ENCODE measurements around the gene SNX14. TPM values are rescaled to one million over a fixed set of nuclear protein-coding genes. Genes with fewer than 3 reads are reported as not detected.

SNX14 gene
- total RNA-seq, 1 experiment from 2014 or later, result 84.8 TPM

DNA sequence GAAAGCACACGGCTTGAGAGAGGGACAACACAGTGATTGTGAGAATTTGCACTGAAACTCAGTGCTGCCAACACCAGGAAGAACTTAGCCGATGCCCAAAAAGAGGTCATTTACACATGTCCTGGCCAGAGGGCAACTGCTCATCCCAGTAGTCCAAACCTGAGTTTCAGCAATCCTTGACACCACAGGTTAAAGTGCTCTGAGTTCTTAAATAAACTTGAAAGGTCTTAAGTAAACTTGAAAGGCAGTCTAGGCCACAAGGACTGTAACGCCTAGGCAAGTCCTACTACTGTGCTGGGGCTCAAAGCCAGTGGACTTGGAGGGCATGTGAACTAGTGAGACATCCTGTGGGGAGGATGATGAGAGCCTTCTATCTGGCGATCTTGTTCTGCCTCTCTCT is 14.1 kb downstream of the SNX14 start:
- ChIA-PET CTCF (no interaction called here), POLR2A (no interaction called here), RAD21 (ENCODE audit: low non-redundant PET in 1 of 2, low total read pairs in 2 of 2, uncharacterized antibody in 2 of 2, unreplicated experiment in 2 of 2) (no interaction called here)
- BruUV-seq (replicated peaks), result no TSS peak
- H3K4me2 ChIP-seq (ENCODE audit: low read length), result no peak overlapping the region
- intact Hi-C loops (cut with micrococcal nuclease), result no loop called here
- DNase-seq (ENCODE audit: low read depth, low spot score) (no peak), ATAC-seq (peak; percentile 25; the same call in 1 of the 2 replicates)
- no peaks in the 10 kb centered on the region for H3K9me2 ChIP-seq (ENCODE audit: insufficient read depth)
- no peak overlapping the region for H3K27ac ChIP-seq (ENCODE audit: low read depth, low read length)
- no peak overlapping the region for H3K9ac ChIP-seq (ENCODE audit: low read length)
- no peaks in the 10 kb centered on the region for H3K27me3 ChIP-seq (ENCODE audit: insufficient read depth, low read length)
- peaks cover 0 to 5% of the 10 kb centered on the region in 2 experiments; a peak in 1 of 4 replicates for H3K9me3 ChIP-seq (ENCODE audit: control insufficient read depth in 1 of 2, insufficient read depth in 1 of 2, low read depth in 1 of 2, low read length in 2 of 2)
- H3K4me3 ChIP-seq (replicated peaks in 1 of 2; ENCODE audit: low read depth in 1 of 2, low read length in 2 of 2), result no peak overlapping the region
- TF ChIP-seq RAD21 (IDR thresholded peaks at IDR 0.05; ENCODE audit: low read depth) (no peak), JUND (IDR thresholded peaks at IDR 0.05) (no peak)
- peaks cover 12 to 26% of the 10 kb centered on the region in 2 experiments for H3K4me1 ChIP-seq (ENCODE audit: control insufficient read depth in 1 of 2, insufficient read depth in 2 of 2, low read length in 2 of 2)
- no peaks in the 10 kb centered on the region for H4K20me1 ChIP-seq (ENCODE audit: insufficient read depth)
- no peaks in the 10 kb centered on the region for H3K36me3 ChIP-seq (ENCODE audit: control insufficient read depth in 1 of 2, insufficient read depth in 2 of 2, low read length in 2 of 2)
- H2AFZ ChIP-seq (ENCODE audit: low read depth, low read length, poor library complexity, severe bottlenecking), result no peak overlapping the region
- peaks cover 88% of the 10 kb centered on the region for H3K79me2 ChIP-seq (ENCODE audit: insufficient read depth, low read length)

DNA sequence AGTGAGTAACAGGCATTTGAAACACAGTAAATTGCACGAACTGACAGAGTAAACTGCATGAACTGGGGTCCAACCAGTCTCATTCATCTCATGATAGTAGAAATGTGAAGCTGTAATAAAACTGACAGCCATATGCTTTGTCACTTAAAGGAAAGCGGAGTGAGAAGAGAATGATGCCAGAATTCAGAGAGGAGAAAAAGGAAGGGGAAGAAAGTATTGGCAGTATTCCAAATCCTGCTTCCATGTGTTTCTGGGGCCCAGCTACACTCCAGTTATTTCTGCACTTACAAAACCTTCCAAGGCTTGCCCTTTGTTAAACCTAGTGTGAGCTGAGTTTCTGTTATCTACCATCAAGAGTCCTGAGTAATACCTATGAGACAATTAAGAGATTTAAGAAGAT is 17.2 kb downstream of the SNX14 start:
- Histone ChIP-seq H4K20me1 (ENCODE audit: insufficient read depth) (no peaks in the 10 kb centered on the region), H3K36me3 (ENCODE audit: control insufficient read depth in 1 of 2, insufficient read depth in 2 of 2, low read length in 2 of 2) (peaks cover 0 to 5% of the 10 kb centered on the region in 2 experiments; a peak in 2 of 4 replicates), H3K27me3 (ENCODE audit: insufficient read depth, low read length) (no peaks in the 10 kb centered on the region), H3K79me2 (ENCODE audit: insufficient read depth, low read length) (peaks cover 96% of the 10 kb centered on the region), H3K4me2 (ENCODE audit: low read length) (no peak overlapping the region), H3K27ac (ENCODE audit: low read depth, low read length) (no peak overlapping the region), H3K9ac (ENCODE audit: low read length) (no peak overlapping the region), H3K4me1 (ENCODE audit: control insufficient read depth in 1 of 2, insufficient read depth in 2 of 2, low read length in 2 of 2) (peaks cover 11 to 18% of the 10 kb centered on the region in 2 experiments), H3K9me3 (ENCODE audit: control insufficient read depth in 1 of 2, insufficient read depth in 1 of 2, low read depth in 1 of 2, low read length in 2 of 2) (no peaks in the 10 kb centered on the region; a peak in 1 of 4 replicates), H3K4me3 (replicated peaks in 1 of 2; ENCODE audit: low read depth in 1 of 2, low read length in 2 of 2) (no peak overlapping the region), H2AFZ (ENCODE audit: low read depth, low read length, poor library complexity, severe bottlenecking) (no peak overlapping the region), H3K9me2 (ENCODE audit: insufficient read depth) (no peaks in the 10 kb centered on the region)
- ChIA-PET POLR2A (no interaction called here), CTCF (no interaction called here), RAD21 (ENCODE audit: low non-redundant PET in 1 of 2, low total read pairs in 2 of 2, uncharacterized antibody in 2 of 2, unreplicated experiment in 2 of 2) (no interaction called here)
- BruUV-seq (replicated peaks), result no TSS peak
- no peak for DNase-seq (ENCODE audit: low read depth, low spot score)
- ATAC-seq, result no peak
- no peak for TF ChIP-seq SIN3A (IDR thresholded peaks at IDR 0.05; ENCODE audit: low read depth)
- TF ChIP-seq EZH2 (IDR thresholded peaks at IDR 0.05), result no peak
- TF ChIP-seq ZFX (IDR thresholded peaks at IDR 0.05), result no peak
- no peak for TF ChIP-seq EZH2phosphoT487 (IDR thresholded peaks at IDR 0.05; ENCODE audit: borderline replicate concordance)
- no peak for TF ChIP-seq CBX3 (IDR thresholded peaks at IDR 0.05; ENCODE audit: low read depth)
- TF ChIP-seq, protein P1, sequence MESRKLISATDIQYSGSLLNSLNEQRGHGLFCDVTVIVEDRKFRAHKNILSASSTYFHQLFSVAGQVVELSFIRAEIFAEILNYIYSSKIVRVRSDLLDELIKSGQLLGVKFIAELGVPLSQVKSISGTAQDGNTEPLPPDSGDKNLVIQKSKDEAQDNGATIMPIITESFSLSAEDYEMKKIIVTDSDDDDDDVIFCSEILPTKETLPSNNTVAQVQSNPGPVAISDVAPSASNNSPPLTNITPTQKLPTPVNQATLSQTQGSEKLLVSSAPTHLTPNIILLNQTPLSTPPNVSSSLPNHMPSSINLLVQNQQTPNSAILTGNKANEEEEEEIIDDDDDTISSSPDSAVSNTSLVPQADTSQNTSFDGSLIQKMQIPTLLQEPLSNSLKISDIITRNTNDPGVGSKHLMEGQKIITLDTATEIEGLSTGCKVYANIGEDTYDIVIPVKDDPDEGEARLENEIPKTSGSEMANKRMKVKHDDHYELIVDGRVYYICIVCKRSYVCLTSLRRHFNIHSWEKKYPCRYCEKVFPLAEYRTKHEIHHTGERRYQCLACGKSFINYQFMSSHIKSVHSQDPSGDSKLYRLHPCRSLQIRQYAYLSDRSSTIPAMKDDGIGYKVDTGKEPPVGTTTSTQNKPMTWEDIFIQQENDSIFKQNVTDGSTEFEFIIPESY (IDR thresholded peaks at IDR 0.05; ENCODE audit: extremely low read depth, insufficient replicate concordance, low read length), result no peak
- intact Hi-C loops (cut with micrococcal nuclease), result no loop called here
